Measurements from ENCODE around the gene COMMD1. TPM values are rescaled to one million over a fixed set of nuclear protein-coding genes. Genes with fewer than 3 reads are reported as not detected.

COMMD1 gene
- total and polyA plus RNA-seq, 2 donors from 2014 or later, result 38.5 to 99.4 TPM

- intact Hi-C loops (cut with DNase I), result no loop called here
- H3K27me3 ChIP-seq (ENCODE audit: control insufficient read depth, insufficient read depth, low read length), result no peaks in the 10 kb centered on the region
- no peaks in the 10 kb centered on the region for H3K4me1 ChIP-seq (ENCODE audit: control insufficient read depth in 2 of 3, insufficient read depth in 2 of 3, low read depth in 1 of 3, low read length in 3 of 3)
- no peaks in the 10 kb centered on the region for H3K9me3 ChIP-seq (ENCODE audit: control insufficient read depth in 2 of 3, insufficient read depth in 1 of 3, low read length in 3 of 3)
- no peak for FAIRE-seq
- TF ChIP-seq CTCF (IDR thresholded peaks at IDR 0.05; ENCODE audit: borderline replicate concordance, extremely low read depth, insufficient read depth), result no peak
- H3K4me3 ChIP-seq (ENCODE audit: low read length in 3 of 3), result no peak overlapping the region
- no peak overlapping the region for H3K27ac ChIP-seq (ENCODE audit: low read depth in 2 of 2, low read length in 2 of 2)
- DNase-seq, result no peak
- H3K36me3 ChIP-seq (ENCODE audit: control insufficient read depth in 2 of 3, insufficient read depth in 3 of 3, low read length in 3 of 3), result no peaks in the 10 kb centered on the region
- H3K9ac ChIP-seq (ENCODE audit: low read length in 3 of 3), result no peak overlapping the region
These were observed 126.6 kb downstream of the COMMD1 start for GRCh38 chr2:62032096-62032495.

- Histone ChIP-seq H3K9me3 (ENCODE audit: control insufficient read depth in 2 of 3, insufficient read depth in 1 of 3, low read length in 3 of 3) (no peaks in the 10 kb centered on the region), H3K4me3 (ENCODE audit: low read length in 3 of 3) (no peak overlapping the region), H3K9ac (ENCODE audit: low read length in 3 of 3) (no peak overlapping the region), H3K36me3 (ENCODE audit: control insufficient read depth in 2 of 3, insufficient read depth in 3 of 3, low read length in 3 of 3) (no peaks in the 10 kb centered on the region), H3K4me1 (ENCODE audit: control insufficient read depth in 2 of 3, insufficient read depth in 2 of 3, low read depth in 1 of 3, low read length in 3 of 3) (no peaks in the 10 kb centered on the region), H3K27me3 (ENCODE audit: control insufficient read depth, insufficient read depth, low read length) (no peaks in the 10 kb centered on the region), H3K27ac (ENCODE audit: low read depth in 2 of 2, low read length in 2 of 2) (no peak overlapping the region)
- intact Hi-C loops (cut with DNase I), result no loop called here
- FAIRE-seq (no peak), DNase-seq (no peak)
- no peak for TF ChIP-seq CTCF (IDR thresholded peaks at IDR 0.05; ENCODE audit: borderline replicate concordance, extremely low read depth, insufficient read depth)
These were observed 129.2 kb downstream of the COMMD1 start for GRCh38 chr2:62034715-62035114.

GRCh38 chr2:62036229-62036628, 130.8 kb downstream of the COMMD1 start:
- Histone ChIP-seq H3K9ac (ENCODE audit: low read length in 3 of 3) (no peak overlapping the region), H3K4me1 (ENCODE audit: control insufficient read depth in 2 of 3, insufficient read depth in 2 of 3, low read depth in 1 of 3, low read length in 3 of 3) (no peaks in the 10 kb centered on the region), H3K36me3 (ENCODE audit: control insufficient read depth in 2 of 3, insufficient read depth in 3 of 3, low read length in 3 of 3) (no peaks in the 10 kb centered on the region), H3K4me3 (ENCODE audit: low read length in 3 of 3) (no peak overlapping the region), H3K27ac (ENCODE audit: low read depth in 2 of 2, low read length in 2 of 2) (no peak overlapping the region), H3K9me3 (ENCODE audit: control insufficient read depth in 2 of 3, insufficient read depth in 1 of 3, low read length in 3 of 3) (no peaks in the 10 kb centered on the region), H3K27me3 (ENCODE audit: control insufficient read depth, insufficient read depth, low read length) (no peaks in the 10 kb centered on the region)
- FAIRE-seq (no peak), DNase-seq (no peak)
- no peak for TF ChIP-seq CTCF (IDR thresholded peaks at IDR 0.05; ENCODE audit: borderline replicate concordance, extremely low read depth, insufficient read depth)
- intact Hi-C loops (cut with DNase I), result no loop called here

- Histone ChIP-seq H3K27me3 (ENCODE audit: control insufficient read depth, insufficient read depth, low read length) (no peaks in the 10 kb centered on the region), H3K36me3 (ENCODE audit: control insufficient read depth in 2 of 3, insufficient read depth in 3 of 3, low read length in 3 of 3) (no peaks in the 10 kb centered on the region), H3K9me3 (ENCODE audit: control insufficient read depth in 2 of 3, insufficient read depth in 1 of 3, low read length in 3 of 3) (no peaks in the 10 kb centered on the region), H3K4me1 (ENCODE audit: control insufficient read depth in 2 of 3, insufficient read depth in 2 of 3, low read depth in 1 of 3, low read length in 3 of 3) (no peaks in the 10 kb centered on the region), H3K4me3 (ENCODE audit: low read length in 3 of 3) (no peak overlapping the region), H3K9ac (ENCODE audit: low read length in 3 of 3) (no peak overlapping the region), H3K27ac (ENCODE audit: low read depth in 2 of 2, low read length in 2 of 2) (no peak overlapping the region)
- no peak for DNase-seq
- no peak for TF ChIP-seq CTCF (IDR thresholded peaks at IDR 0.05; ENCODE audit: borderline replicate concordance, extremely low read depth, insufficient read depth)
- FAIRE-seq, result no peak
- intact Hi-C loops (cut with DNase I), result no loop called here
These were observed 131.3 kb downstream of the COMMD1 start for GRCh38 chr2:62036761-62037250.

Data from kidney (tissue), 14 donors.